Esophagus squamous epithelium (tissue), 4 donors: ENCODE data around the gene SLC35E3.

ENCODE experiments used
- CTCF ChIP-seq, 6 experiments: fragments of 450-650 bp in 4 of 6; fragments of 200-600 bp in 2 of 6; sonication (generic) in 2 of 6; IDR thresholded peaks; one replicate each; pipeline ENCODE4 v1.5.1; 2016 to 2019; ENCODE audit warnings: antibody characterized with exemption in 6 of 6, mild to moderate bottlenecking in 4 of 6, moderate library complexity in 4 of 6
- POLR2A ChIP-seq, 4 donors: fragments of 450-650 bp; IDR thresholded peaks; one replicate each; pipeline ENCODE4 v1.6.1; 2017; ENCODE audit warnings: antibody characterized with exemption in 4 of 4, mild to moderate bottlenecking in 4 of 4, moderate library complexity in 3 of 4

- TF ChIP-seq POLR2A (IDR thresholded peaks at IDR 0.05) (no peak), CTCF (IDR thresholded peaks at IDR 0.05) (no peak)
Observed at GRCh38 chr12:68828672-68829068, 82.7 kb downstream of the SLC35E3 start.
